Activated CD8-positive, alpha-beta memory T cell treated with anti-CD3 and anti-CD28 coated beads for 1 hour (primary cell): ENCODE measurements around the gene FBXL13.
"Not testable (repeated sequence)": the region's sequence is repeated elsewhere in the genome, so short reads cannot be mapped to it uniquely, and the experiment has no call there.

ENCODE experiments used
- DNase-seq, 2 donors: peaks; one replicate each; pipeline ENCODE4 v3.0.0-alpha.2; 2020; ENCODE audit warnings: low read depth in 1 of 2; ENCODE audit errors: extremely low read depth in 1 of 2

FBXL13 gene

DNA sequence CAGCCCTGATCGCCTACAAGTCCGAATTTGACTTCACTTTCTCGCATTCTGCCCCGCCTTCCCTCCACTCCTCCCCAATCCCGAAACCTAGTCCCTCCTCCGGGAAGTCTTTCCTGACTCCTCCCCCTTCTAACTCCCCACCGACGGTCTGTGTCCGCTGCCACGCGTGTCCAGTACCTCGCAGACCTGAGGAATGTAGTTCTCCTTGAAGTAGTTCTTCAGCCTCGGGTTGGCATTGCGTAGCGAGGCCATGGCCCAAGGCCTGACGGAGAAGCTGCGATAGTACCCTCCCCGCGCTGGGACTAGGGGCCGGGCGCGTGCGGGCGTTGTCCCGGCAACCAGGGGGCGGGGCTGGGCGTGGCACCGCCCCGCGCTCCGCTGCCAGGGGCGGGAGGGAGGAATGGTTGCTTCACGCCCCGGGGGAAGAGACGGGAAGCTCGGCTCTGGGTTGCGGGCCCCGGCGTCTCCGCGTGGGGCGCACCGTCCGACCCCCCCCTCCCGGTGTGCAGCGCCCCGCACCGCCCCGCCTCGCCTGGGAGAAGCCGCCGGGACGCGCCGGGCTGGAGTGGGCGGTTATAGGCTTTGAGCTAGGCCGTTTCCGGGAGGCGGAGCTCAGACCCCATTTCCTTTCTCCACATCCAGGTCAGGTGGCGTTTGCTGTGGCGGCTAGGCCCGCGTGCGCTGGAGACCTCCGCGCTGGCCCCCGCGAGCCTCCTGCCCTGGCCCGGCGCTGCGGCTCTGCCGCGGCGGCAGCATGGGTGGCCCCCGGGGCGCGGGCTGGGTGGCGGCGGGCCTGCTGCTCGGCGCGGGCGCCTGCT lies at the start of gene FBXL13, which contains the start of gene ARMC10:
TSS of gene FBXL13 (minus strand) at position 278 of the 818 bp plus-strand sequence.
TSS of gene ARMC10 (plus strand) at position 622 of the 818 bp plus-strand sequence. CDS start at position 755, 133 bp downstream.
- peak; percentile 64 to 86 for DNase-seq

DNA sequence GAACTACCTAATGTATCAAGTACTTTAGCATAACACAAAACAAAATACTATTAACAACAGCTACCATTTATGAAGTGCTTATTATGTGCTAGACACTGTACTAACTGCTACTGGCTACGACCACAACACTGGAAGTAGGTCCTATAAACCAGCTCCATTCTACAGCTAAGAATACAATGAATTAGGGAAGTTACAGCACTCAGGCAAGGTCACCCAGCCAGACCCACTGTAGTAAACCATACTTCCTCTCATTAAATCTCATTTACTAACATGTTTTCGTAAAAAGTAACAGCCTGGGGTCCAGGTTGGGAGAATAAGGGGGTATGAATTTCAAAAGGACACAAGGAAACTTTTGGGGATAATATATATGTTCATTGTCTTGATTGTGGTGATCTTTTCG lies 48.9 kb upstream of the FBXL13 start:
- DNase-seq = no peak

DNA sequence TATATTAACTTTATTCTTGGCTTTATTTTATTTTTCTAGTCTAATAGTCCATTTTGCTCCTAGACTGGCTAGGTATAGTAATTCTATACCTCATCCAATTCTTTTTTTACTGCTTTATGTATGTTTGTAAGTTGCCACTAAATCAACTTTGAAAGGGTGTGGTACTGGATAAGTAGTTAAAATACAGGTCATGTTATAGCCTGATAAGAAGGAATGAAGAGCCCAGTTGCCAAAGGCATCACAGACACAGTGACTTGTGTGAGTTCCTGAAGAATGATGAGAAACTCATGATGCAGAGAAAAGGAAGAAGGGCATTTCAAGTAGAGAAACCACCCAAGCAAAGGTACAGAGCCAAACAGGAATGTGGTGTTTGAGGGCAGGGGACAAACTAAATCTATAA lies 47.0 kb upstream of the FBXL13 start:
- no peak for DNase-seq

DNA sequence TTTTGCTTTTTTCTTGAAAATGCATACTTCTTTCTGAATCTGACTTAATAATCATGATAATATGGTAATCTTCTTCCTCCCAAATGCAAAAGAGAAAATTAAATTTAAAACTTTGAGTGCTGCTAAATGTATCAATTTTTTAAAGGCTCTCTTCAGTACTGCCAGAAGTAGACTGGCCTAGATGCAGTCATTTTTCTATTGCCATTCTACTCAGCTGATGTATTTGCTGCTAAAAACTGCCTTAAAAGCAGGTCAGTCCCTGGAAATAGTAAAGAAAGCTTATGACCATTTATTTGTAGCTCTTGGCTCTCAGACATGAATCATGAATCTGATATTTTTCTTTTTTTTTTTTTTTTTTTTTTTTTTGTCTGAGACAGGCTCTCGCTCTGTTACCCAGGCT lies 45.8 kb upstream of the FBXL13 start:
- no peak for DNase-seq

DNA sequence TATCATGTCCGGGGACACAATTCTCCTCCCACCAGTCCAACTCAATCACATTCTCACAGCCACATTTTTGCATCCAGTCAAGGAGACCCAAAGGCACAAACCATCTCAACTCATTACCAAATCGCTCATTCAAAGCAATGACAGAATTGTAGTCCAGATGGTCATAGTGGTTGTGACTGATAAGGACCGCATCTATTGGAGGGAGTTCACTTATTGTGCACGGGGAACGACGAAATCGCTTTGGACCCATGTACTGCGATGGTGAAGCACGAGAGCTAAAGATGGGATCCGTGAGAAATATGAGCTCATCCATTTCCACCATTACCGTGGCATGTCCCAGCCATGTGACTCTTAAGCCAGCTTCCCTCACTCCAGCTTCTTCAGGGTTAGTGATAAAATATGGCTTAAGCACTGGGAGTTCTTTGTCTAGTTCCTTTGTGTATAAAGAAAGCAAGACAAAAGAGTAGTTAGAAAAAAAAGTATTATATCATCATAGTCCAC lies 45.2 kb upstream of the FBXL13 start:
- no peak for DNase-seq

DNA sequence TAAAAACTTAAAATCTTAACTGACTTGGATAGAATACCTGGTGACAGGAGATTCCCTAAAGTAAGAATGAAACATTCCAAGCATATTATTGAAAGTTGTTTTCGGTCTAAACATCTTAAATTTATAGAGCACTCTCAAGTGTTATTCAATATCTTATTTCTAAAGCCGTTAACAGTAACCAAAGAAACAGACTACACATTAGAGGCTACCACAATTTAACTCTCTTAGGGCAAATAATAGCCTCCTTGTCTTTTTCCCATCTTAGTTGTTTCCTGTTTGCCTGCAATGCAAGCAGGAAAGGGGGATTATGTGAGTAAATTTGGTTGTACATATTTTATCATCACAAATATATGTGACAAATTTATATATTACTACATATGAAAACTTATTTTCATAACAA lies 42.9 kb upstream of the FBXL13 start:
- no peak for DNase-seq

DNA sequence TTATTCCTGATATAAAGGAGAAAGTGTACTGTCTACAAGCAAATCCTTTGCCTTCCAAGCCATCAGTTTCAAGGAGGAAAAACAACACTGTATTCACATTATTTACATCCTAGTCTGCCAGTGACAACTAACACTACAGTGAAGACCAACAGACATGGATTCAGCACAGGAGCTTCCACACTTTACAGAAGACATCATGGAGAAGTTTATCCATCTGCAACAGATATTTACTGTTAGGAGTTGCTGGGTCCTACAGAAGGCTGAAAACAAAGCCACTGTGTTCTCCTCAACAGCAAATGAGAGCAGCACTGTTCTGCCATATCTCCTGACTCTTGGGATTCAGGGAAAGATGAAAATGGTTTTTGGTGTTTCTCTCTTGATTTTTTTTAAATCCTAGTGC lies 42.4 kb upstream of the FBXL13 start:
- DNase-seq = no peak

DNA sequence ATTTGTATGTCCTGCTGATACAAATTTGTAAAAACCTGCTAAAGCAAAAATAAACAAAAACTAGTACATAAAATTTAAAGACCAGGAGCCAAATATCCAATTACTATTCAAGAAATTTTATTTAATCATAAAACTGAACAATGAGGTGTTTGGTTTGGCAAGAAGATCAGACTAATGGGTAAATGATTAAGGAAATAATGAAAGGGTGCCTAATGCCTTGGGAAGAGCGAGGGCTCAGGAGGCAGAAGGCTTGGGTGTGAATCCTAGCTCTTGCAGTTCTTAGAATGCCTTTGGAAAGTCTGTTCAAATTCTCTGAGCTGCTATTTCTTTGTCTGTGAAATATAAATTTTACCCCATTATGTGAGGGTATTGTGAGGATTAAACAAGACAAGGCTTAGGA lies 41.9 kb upstream of the FBXL13 start:
- no peak for DNase-seq

DNA sequence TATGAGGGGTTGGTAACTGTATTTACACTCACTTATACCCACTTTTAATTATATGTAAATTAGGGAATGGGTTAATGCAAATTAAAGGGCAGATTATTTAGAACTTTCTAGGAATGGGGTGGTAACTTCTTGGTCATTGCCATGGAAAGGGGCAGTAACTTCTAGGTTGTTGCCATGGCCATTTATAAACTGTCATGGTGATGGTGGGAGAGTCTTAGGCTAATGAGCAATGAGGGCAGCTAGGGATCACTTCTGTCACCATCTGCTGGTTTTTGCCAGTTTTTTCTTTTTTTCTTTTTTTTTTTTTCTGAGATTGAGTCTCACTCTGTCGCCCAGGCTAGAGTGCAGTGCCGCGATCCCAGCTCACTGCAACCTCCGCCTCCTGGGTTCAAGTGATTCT lies 41.2 kb upstream of the FBXL13 start:
- no peak for DNase-seq

DNA sequence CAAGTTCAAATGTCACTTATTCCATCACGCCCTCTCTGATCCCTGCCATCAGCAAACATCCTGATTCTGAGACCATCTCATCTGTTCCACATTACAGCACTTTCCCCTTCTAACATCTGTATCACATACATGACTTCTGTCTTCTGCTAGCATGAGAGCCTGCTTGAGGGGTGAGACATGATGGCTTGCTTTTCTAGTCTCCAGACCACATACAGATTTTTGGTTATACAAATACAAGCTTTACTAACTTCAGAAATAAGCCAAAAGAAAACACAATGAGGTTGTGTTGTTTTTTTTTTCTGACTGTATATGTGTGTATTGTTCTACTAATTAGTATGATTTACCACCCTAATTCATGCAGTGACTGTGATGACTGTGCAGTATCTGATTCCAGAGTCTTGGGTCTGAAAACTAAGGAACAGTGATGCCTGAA lies 40.0 kb upstream of the FBXL13 start:
- DNase-seq = no peak

DNA sequence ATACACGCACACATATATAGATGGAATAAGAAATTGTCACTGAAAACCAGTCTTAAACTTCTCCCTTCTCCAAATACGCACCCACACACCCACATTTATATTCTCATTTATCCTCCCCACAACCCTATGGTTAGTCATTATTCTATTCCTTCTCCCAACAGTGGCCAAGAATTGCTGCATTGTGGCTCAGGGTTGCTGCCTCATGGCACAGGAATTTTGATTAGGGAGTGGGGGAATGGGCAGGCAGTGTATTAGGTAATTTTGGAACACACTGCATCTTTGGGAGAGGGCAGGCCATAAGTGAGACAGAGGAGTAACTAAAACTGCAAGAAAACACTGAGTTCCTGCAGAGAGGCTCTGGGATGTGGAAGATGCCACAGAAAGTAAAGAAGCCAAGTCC lies 38.6 kb upstream of the FBXL13 start:
- DNase-seq = no peak

DNA sequence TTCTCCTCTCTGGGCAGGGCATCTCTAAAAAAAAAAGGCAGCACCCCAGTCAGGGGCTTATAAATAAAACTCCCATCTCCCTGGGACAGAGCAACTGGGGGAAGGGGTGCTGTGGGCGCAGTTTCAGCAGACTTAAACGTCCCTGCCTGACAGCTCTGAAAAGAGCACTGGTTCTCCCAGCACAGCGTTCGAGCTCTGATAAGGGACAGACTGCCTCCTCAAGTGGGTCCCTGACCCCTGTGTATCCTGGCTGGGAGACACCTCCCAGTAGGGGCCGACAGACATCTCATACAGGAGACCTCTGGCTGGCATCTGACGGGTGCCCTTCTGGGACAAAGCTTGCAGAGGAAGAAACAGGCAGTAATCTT lies 32.1 kb upstream of the FBXL13 start:
- not testable (repeated sequence) for DNase-seq

DNA sequence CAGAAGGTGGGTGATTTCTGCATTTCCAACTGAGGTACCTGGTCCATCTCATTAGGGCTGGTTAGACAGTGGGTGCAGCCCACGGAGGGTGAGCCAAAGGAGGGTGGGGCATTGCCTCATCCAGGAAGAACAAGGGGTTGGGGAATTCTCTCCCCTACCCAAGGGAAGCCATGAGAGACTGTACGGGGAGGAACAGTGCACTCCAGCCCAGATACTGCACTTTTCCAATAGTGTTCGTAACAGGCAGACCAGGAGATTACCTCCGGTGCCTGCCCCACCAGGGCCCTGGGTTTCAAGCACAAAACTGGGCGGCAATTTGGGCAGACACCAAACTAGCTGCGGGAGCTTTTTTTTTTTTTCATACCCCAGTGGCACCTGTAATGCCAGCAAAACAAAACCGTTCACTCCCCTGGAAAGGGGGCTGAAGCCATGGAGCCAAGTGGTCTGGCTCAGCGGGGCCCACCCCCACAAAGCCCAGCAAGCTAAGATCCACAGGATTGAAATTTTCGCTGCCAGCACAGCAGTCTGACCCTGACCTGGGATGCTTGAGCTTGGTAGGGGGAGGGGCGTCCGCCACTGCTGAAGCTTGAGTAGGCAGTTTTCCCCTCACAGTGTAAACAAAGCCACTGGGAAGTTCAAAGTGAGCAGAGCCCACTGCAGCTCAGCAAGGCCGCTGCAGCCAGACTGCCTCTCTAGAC lies 31.6 kb upstream of the FBXL13 start:
- DNase-seq = no peak

DNA sequence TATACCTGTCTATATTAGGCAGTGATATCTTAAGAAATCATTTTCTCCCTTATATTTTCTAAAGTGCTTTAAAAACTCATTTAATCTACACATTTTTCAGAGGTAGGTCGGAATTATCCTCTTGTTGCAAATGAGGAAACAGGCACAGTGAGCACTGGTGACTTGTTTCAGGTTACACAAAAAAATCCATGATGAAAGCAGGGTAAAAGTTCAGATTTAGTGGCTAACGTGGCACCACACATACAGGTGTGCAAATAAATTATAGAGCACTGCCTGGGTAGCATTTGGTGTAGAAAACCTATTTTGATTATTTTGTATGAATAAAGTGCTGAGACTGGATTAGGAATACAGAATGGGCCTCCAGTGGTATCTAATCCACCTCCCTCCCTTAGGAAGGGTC lies 26.9 kb upstream of the FBXL13 start:
- no peak for DNase-seq

DNA sequence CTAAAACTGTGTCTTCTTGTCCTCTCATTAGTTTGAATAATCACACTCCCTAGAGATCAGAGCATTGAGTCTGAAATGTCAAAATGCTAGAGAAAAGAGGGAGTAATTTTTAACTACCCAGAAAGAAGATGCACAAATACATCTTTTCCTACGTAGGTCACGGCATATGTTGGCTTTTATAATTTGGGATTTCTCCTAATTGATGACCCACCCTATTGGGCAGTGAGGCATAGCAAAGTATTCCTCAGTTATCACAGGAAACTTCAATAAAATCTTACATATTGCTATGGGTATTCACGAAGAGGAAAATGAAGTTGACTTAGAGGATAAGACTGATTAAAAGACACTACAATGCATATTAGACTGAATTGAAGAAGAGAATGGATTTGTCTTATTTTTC lies 25.8 kb upstream of the FBXL13 start:
- DNase-seq = no peak

DNA sequence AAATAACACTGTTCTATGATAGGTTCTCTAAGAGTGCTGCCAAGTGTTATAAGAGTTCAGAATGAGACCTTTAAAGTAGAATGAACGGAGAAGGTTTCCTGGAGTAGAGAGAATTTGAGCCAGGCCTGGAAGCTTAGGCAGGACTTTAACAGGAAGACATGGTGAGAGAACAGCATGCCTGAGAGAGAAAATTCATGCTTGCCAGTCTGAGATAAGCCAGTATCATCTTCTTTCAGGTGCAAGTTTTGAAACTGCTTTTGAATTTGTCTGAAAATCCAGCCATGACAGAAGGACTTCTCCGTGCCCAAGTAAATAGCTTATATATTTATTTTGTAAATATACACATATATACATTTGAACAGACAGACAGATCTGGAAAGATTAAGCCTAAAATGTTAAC lies 22.4 kb upstream of the FBXL13 start:
- no peak for DNase-seq

DNA sequence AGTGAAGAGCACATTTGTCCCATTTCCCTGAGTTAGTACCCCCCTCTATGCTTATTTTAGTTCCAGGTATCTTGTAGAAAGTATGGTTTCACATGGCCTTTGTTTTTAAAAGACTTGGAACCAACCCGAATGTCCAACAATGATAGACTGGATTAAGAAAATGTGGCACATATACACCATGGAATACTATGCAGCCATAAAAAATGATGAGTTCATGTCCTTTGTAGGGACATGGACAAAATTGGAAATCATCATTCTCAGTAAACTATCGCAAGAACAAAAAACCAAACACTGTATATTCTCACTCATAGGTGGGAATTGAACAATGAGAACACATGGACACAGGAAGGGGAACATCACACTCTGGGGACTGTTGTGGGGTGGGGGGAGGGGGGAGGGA lies 21.0 kb upstream of the FBXL13 start:
- DNase-seq = not testable (repeated sequence)

DNA sequence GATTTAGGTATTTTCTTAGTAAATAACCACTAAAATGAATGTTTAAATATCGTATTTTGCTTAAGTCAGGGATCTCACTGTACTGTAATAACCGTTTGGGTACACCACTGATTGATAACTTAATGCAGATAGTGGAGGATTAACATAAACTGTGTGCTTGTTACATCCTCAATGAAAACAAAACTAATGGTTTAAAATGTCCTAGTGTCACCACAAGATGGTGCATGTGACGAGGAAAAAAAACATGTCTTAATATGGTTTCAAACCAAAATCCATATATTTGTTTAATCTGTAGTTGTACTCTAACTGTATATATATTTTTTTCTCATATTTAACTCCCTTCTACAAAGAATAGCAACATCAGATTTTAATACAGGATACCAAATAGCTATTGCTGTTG lies 19.5 kb upstream of the FBXL13 start:
- no peak for DNase-seq

DNA sequence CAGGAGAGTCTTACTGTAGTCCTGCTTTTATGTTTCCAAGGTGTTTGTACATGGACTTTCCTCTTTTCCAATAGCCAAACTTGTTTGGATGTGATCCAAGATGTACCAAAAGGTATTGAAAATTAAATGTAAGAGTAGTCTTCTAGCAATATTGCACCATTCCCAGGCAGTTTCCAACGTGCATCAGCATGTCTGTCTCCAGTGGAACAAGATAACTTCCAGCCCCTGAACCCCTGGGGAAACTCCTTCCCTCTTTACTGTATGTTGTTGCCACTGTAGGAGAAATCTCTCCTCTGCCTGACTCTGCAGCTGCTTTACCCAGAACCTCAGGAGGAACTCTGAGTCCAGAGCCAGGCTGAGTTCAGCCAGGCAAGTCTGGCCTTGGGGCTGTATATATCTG lies 18.8 kb upstream of the FBXL13 start:
- no peak for DNase-seq

DNA sequence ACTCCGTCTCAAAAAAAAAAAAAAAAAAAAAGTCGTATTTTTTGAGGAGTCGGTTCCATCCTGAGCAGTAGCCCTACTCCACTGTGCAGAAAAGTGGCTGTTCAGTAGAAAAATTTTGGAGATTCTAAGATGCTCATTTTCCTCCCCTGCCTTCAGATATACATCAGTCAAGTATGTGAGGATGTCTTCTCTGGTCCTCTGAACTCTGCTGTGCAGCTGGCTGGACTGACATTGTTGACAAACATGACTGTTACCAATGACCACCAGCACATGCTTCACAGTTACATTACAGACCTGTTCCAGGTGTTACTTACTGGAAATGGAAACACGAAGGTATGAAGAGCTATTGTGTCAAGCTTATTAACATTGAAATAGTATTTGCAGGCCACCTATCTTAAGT lies 17.7 kb upstream of the FBXL13 start:
- DNase-seq = not testable (repeated sequence)

DNA sequence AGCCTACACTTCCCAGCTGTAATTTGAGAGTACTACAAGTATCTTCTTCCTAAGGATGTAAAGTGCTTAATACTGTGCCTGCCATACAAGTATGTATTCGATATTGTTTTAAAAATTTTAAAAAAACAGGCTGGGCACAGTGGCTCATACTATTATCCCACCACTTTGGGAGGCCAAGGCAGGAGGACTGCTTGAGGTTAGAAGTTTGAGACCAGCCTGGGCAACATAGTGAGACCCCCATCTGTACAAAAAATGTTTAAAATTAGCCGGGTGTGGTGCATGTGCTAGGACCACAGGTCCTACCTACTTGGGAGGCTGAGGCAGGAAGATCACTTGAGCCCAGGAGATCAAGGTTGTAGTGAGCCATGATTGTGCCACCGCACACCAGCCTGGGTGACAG lies 8.6 kb upstream of the FBXL13 start:
- DNase-seq = no peak

DNA sequence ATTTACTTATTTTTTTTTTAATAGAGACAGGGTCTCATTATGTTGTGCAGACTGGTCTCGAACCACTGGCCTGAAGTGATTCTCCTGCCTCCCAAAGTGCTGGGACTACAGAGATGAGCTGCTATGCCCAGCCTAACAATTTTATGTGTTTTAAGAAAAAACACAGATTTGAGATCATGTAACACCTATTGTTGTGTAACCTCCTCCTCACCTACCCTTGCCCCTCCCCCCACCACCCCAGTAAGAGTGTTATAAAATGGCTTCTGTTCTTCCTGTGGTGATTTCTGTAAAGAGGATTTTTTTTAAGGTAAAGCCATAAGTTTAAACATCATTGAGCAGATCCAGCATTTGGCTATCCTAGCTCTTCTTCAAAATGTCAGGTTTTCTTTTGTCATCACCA lies 7.9 kb upstream of the FBXL13 start:
- no peak for DNase-seq
